K562 (cell line): ENCODE results near the gene CLCNKB. TPM values are rescaled to one million over a fixed set of nuclear protein-coding genes. Genes with fewer than 3 reads are reported as not detected.

Source experiments
- ATAC-seq: fragments of 200-7000 bp; cut with Tn5 transposase; 3 replicates; pipeline ENCODE4 v1.9.1; 2020; ENCODE audit warnings: moderate library complexity
- BruUV-seq: library from RNA; stranded (reverse); fragments of 400-500 nt; replicated peaks from 2 replicates; lab custom pipeline; 2021; lab: Mats Ljungman, UMichigan
- CTCF ChIA-PET: fragments of 300-600 bp; formaldehyde crosslinking; extraction: SDS; loops from one replicate; lab custom pipeline; 2021; ENCODE audit warnings: low intra/inter-chr PET ratio; lab: Yijun Ruan, JAX
- POLR2A ChIA-PET: fragments of 300-600, 350-650 bp; sonication (Branson Sonifier 250); formaldehyde crosslinking; extraction: SDS; loops from one replicate; lab custom pipeline; 2021; ENCODE audit warnings: antibody characterized with exemption, inconsistent platforms; lab: Yijun Ruan, JAX
- DNase-seq, 4 experiments: peaks; one replicate each; pipeline versions ENCODE4 v3.0.0 to v3.0.0-alpha.2; 2011 to 2018; ENCODE audit warnings: low spot score in 3 of 4, mixed read lengths in 3 of 4; ENCODE audit errors: extremely low read depth in 1 of 4
- FAIRE-seq: peaks from 2 replicates; lab custom pipeline; 2011; peaks lifted over from hg19 to GRCh38; lab: Jason Lieb, UNC
- H2AFZ ChIP-seq: 2 replicates; pipeline ENCODE4 v1.6.0; 2011; ENCODE audit warnings: low read depth, low read length, control low read depth, inconsistent platforms
- H3K27ac ChIP-seq: fragments of 200-600 bp; 3 replicates; pipeline ENCODE4 v1.8.0; 2011; ENCODE audit warnings: low read depth, mild to moderate bottlenecking, control low read depth, inconsistent platforms, low read length, moderate library complexity, mixed read lengths; ENCODE audit errors: extremely low read depth
- H3K27me3 ChIP-seq, 2 experiments: fragments of 300-600 bp in 1 of 2; 2 replicates in 1 of 2; 3 replicates in 1 of 2; pipeline versions ENCODE4 v1.6.0 to v1.8.0; 2011; ENCODE audit warnings: inconsistent platforms in 2 of 2, low read length in 2 of 2, mild to moderate bottlenecking in 1 of 2, mixed read lengths in 1 of 2, moderate library complexity in 1 of 2; ENCODE audit not compliant: control insufficient read depth in 2 of 2, insufficient read depth in 2 of 2
- H3K36me3 ChIP-seq: fragments of 300-600 bp; 3 replicates; pipeline ENCODE4 v1.8.0; 2011; ENCODE audit warnings: mild to moderate bottlenecking, low read length, inconsistent platforms; ENCODE audit not compliant: control insufficient read depth, insufficient read depth
- H3K4me1 ChIP-seq, 2 experiments: fragments of 200-600 bp in 1 of 2; replicated peaks in 1 of 2; 2 replicates in 1 of 2; 3 replicates in 1 of 2; pipeline versions ENCODE4 v1.5.1 to v1.8.0; 2011; ENCODE audit warnings: inconsistent platforms in 2 of 2, low read length in 2 of 2, mild to moderate bottlenecking in 1 of 2, mixed read lengths in 1 of 2, moderate library complexity in 1 of 2; ENCODE audit not compliant: control insufficient read depth in 2 of 2, insufficient read depth in 2 of 2
- H3K4me2 ChIP-seq: 2 replicates; pipeline ENCODE4 v1.6.1; 2011; ENCODE audit warnings: low read length, control low read depth, inconsistent platforms, mixed read lengths; ENCODE audit not compliant: insufficient read depth
- H3K4me3 ChIP-seq: fragments of 200-600 bp; sonication (generic), shearing (Covaris generic); 2 replicates; pipeline ENCODE4 v1.5.1; 2016; ENCODE audit warnings: control low read depth, inconsistent platforms
- H3K79me2 ChIP-seq: fragments of 200-600 bp; 3 replicates; pipeline ENCODE4 v1.8.0; 2011; ENCODE audit warnings: low read length, inconsistent platforms; ENCODE audit not compliant: control insufficient read depth, insufficient read depth
- H3K9ac ChIP-seq, 2 experiments: 2 replicates each; pipeline versions ENCODE4 v1.6.0 to v1.6.1; 2011; ENCODE audit warnings: low read depth in 2 of 2, low read length in 2 of 2, control low read depth in 1 of 2, inconsistent platforms in 1 of 2, mild to moderate bottlenecking in 1 of 2, mixed read lengths in 1 of 2; ENCODE audit not compliant: insufficient read depth in 1 of 2
- H3K9me1 ChIP-seq: one replicate; pipeline ENCODE4 v1.6.0; 2011; ENCODE audit warnings: inconsistent platforms, mild to moderate bottlenecking, low read length, moderate library complexity; ENCODE audit not compliant: control insufficient read depth, insufficient read depth
- H3K9me3 ChIP-seq: replicated peaks from 2 replicates; pipeline ENCODE4 v1.5.1; 2011; ENCODE audit warnings: low read depth, low read length, inconsistent platforms; ENCODE audit not compliant: control insufficient read depth, insufficient read depth
- H4K20me1 ChIP-seq: replicated peaks from 2 replicates; pipeline ENCODE4 v1.6.1; 2011; ENCODE audit warnings: low read length, inconsistent platforms, mixed read lengths; ENCODE audit not compliant: control insufficient read depth, insufficient read depth
- MCM7 ChIP-seq, 2 experiments: fragments of 450-650 bp; IDR thresholded peaks; 2 replicates each; pipeline ENCODE4 v1.6.1; 2016 to 2018
- ZSCAN32 ChIP-seq: fragments of 450-650 bp; formaldehyde crosslinking; IDR thresholded peaks from 2 replicates; pipeline ENCODE4 v1.4.0; 2020; ENCODE audit warnings: mild to moderate bottlenecking, moderate library complexity
- WGBS: fragments of 100-300 bp; shearing (Covaris generic); methylation state at CpG from one replicate; pipeline ENCODE4 v1.1.6; 2016; ENCODE audit warnings: low coverage, mixed read lengths; ENCODE audit not compliant: insufficient coverage; ENCODE audit errors: missing lambda C conversion rate; 5-methylcytosine and 5-hydroxymethylcytosine counted together
- in situ Hi-C: fragments of 300-500 bp; cut with MboI; formaldehyde crosslinking; loops from 4 replicates; pipeline ENCODE4 v1.15.0; 2018; ENCODE audit warnings: inconsistent platforms, mixed read lengths
- intact Hi-C: fragments of 100-400 bp; cut with micrococcal nuclease; formaldehyde crosslinking; loops from 2 replicates; pipeline ENCODE4 v1.14.2; 2022
- polyA plus RNA-seq, 8 experiments: library from polyadenylated mRNA; depleted of rRNA in 4 of 8; stranded (reverse) in 5 of 8; unstranded in 3 of 8; fragments of >200 nt; fragmentation: Nextera tagmentation in 2 of 8; fragmentation: Illumina TruSeq in 1 of 8; extraction: Ambion mirVana in 2 of 8; extraction: Trizol in 1 of 8; gene quantifications; 2 replicates each; pipeline versions ENCODE4 v1.2.1 to v1.2.3, GENCODE V29; 2011 to 2014; ENCODE audit warnings: inconsistent platforms in 1 of 8, missing spikeins in 1 of 8
- total RNA-seq, 7 experiments: library from RNA; depleted of rRNA in 6 of 7; stranded (reverse); fragments of >200 nt in 6 of 7; fragmentation: Illumina TruSeq in 2 of 7; extraction: Trizol in 2 of 7; gene quantifications; 2 replicates each; pipeline versions ENCODE4 v1.2.1 to v1.2.3, GENCODE V29; 2011 to 2021; ENCODE audit warnings: low replicate concordance in 1 of 7
- TF ChIP-seq, protein P1 (sequence below), 2 experiments: fragments of 450-650 bp; IDR thresholded peaks; 2 replicates each; pipeline ENCODE4 v1.6.1; 2016
- TF ChIP-seq, protein P2 (sequence below): fragments of 450-650 bp; IDR thresholded peaks from 2 replicates; pipeline ENCODE4 v1.6.1; 2018; ENCODE audit not compliant: partially characterized antibody
- TF ChIP-seq, protein P3 (sequence below): sonication (generic); formaldehyde crosslinking; IDR thresholded peaks from 2 replicates; pipeline ENCODE4 v1.8.0; 2023; ENCODE audit warnings: missing genetic modification reagents, mild to moderate bottlenecking, borderline replicate concordance

Gene CLCNKB
- total and polyA plus RNA-seq, 9 of the 15 experiments (the other 6 are each of a cell fraction or from before 2014, with no cell fraction given): 0.08 to 1.7 (median 0.64) TPM

DNA sequence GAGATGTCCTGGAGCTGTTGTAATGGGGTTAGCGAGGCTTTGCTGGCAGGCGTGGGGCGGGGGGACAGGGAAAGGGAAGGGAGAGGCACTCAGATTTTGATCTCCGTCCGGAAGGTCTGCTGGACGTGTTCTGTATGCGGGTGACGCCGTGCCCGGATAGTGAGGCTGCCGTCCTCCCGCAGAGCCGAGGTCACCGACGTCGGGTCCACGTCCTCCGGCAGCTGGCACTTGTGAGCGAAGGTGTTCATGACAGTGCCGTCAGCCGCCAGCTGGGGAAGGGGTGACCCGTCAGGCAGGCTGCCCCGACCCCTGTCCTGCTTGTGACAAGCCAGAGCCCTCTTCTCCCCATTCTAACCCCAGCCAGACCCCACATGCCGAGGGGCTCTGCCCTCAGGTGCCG lies 28.1 kb upstream of the CLCNKB start:
- H3K36me3 ChIP-seq: no peaks in the 10 kb centered on the region
- in situ Hi-C loops: loop anchor here (10.0 kb wide), 1 partner anchor 49 kb away; no protein-coding TSS in a partner anchor
- BruUV-seq: no TSS peak
- H3K9me3 ChIP-seq: no peaks in the 10 kb centered on the region
- H3K27ac ChIP-seq: peak overlapping the region; percentile 79; the same call in 2 of the 3 replicates
- H3K79me2 ChIP-seq: no peaks in the 10 kb centered on the region
- ATAC-seq (no peak), FAIRE-seq (no peak), DNase-seq (no peak)
- ChIA-PET POLR2A (interaction anchor here (0.6 to 0.8 kb wide), 3 partner anchors 8 to 498 kb away, joined by 3 read pairs; no protein-coding TSS in a partner anchor), CTCF (no interaction called here)
- TF ChIP-seq ZSCAN32 (CRISPR knock-in tag) (no peak), MCM7 (IDR thresholded peaks at IDR 0.05) (no peak)
- TF ChIP-seq, protein P1, sequence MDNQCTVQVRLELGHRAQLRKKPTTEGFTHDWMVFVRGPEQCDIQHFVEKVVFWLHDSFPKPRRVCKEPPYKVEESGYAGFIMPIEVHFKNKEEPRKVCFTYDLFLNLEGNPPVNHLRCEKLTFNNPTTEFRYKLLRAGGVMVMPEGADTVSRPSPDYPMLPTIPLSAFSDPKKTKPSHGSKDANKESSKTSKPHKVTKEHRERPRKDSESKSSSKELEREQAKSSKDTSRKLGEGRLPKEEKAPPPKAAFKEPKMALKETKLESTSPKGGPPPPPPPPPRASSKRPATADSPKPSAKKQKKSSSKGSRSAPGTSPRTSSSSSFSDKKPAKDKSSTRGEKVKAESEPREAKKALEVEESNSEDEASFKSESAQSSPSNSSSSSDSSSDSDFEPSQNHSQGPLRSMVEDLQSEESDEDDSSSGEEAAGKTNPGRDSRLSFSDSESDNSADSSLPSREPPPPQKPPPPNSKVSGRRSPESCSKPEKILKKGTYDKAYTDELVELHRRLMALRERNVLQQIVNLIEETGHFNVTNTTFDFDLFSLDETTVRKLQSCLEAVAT (IDR thresholded peaks at IDR 0.05): 0 out of 4 replicates have a peak, but pooled peaks of 1 of the 2 experiments have one; percentile 31
- TF ChIP-seq, protein P2, sequence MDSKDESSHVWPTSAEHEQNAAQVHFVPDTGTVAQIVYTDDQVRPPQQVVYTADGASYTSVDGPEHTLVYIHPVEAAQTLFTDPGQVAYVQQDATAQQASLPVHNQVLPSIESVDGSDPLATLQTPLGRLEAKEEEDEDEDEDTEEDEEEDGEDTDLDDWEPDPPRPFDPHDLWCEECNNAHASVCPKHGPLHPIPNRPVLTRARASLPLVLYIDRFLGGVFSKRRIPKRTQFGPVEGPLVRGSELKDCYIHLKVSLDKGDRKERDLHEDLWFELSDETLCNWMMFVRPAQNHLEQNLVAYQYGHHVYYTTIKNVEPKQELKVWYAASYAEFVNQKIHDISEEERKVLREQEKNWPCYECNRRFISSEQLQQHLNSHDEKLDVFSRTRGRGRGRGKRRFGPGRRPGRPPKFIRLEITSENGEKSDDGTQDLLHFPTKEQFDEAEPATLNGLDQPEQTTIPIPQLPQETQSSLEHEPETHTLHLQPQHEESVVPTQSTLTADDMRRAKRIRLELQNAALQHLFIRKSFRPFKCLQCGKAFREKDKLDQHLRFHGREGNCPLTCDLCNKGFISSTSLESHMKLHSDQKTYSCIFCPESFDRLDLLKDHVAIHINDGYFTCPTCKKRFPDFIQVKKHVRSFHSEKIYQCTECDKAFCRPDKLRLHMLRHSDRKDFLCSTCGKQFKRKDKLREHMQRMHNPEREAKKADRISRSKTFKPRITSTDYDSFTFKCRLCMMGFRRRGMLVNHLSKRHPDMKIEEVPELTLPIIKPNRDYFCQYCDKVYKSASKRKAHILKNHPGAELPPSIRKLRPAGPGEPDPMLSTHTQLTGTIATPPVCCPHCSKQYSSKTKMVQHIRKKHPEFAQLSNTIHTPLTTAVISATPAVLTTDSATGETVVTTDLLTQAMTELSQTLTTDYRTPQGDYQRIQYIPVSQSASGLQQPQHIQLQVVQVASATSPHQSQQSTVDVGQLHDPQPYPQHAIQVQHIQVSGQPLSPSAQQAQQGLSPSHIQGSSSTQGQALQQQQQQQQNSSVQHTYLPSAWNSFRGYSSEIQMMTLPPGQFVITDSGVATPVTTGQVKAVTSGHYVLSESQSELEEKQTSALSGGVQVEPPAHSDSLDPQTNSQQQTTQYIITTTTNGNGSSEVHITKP: no peak
- TF ChIP-seq, protein P3, sequence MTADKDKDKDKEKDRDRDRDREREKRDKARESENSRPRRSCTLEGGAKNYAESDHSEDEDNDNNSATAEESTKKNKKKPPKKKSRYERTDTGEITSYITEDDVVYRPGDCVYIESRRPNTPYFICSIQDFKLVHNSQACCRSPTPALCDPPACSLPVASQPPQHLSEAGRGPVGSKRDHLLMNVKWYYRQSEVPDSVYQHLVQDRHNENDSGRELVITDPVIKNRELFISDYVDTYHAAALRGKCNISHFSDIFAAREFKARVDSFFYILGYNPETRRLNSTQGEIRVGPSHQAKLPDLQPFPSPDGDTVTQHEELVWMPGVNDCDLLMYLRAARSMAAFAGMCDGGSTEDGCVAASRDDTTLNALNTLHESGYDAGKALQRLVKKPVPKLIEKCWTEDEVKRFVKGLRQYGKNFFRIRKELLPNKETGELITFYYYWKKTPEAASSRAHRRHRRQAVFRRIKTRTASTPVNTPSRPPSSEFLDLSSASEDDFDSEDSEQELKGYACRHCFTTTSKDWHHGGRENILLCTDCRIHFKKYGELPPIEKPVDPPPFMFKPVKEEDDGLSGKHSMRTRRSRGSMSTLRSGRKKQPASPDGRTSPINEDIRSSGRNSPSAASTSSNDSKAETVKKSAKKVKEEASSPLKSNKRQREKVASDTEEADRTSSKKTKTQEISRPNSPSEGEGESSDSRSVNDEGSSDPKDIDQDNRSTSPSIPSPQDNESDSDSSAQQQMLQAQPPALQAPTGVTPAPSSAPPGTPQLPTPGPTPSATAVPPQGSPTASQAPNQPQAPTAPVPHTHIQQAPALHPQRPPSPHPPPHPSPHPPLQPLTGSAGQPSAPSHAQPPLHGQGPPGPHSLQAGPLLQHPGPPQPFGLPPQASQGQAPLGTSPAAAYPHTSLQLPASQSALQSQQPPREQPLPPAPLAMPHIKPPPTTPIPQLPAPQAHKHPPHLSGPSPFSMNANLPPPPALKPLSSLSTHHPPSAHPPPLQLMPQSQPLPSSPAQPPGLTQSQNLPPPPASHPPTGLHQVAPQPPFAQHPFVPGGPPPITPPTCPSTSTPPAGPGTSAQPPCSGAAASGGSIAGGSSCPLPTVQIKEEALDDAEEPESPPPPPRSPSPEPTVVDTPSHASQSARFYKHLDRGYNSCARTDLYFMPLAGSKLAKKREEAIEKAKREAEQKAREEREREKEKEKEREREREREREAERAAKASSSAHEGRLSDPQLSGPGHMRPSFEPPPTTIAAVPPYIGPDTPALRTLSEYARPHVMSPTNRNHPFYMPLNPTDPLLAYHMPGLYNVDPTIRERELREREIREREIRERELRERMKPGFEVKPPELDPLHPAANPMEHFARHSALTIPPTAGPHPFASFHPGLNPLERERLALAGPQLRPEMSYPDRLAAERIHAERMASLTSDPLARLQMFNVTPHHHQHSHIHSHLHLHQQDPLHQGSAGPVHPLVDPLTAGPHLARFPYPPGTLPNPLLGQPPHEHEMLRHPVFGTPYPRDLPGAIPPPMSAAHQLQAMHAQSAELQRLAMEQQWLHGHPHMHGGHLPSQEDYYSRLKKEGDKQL (CRISPR knock-in tag): 0 out of 2 replicates have a peak, but pooled peaks have one; percentile 9
- peak overlapping the region; percentile 66 to 89; a peak in 3 of 4 replicates for H3K9ac ChIP-seq
- H3K9me1 ChIP-seq: no peaks in the 10 kb centered on the region
- WGBS: 93% methylated on average over 20 of the region's 25 CpGs
- intact Hi-C loops: no loop called here
- H3K4me1 ChIP-seq: peaks cover 33 to 74% of the 10 kb centered on the region in 2 experiments
- no peak overlapping the region for H3K4me3 ChIP-seq
- no peak overlapping the region; the same call in 1 of the 2 replicates for H3K4me2 ChIP-seq
- H2AFZ ChIP-seq: no peak overlapping the region
- H3K27me3 ChIP-seq: no peaks in the 10 kb centered on the region
- no peaks in the 10 kb centered on the region for H4K20me1 ChIP-seq
